DMS114 treated with DMSO at 0.1 percent for 48 hours (cell line): Measurements from ENCODE around the gene CRYBG3.
"Not testable (repeated sequence)": the region's sequence is repeated elsewhere in the genome, so short reads cannot be mapped to it uniquely, and the experiment has no call there.

Experiments used
- DNase-seq: peaks from one replicate; lab custom pipeline; 2025; ENCODE audit not compliant: unreplicated experiment; lab: John Stamatoyannopoulos, UW

CRYBG3 gene

GRCh38 chr3:97895216-97895615, 73.4 kb downstream of the CRYBG3 start:
- DNase-seq = no peak

- no peak for DNase-seq
Measured at GRCh38 chr3:97896129-97896528, 74.3 kb downstream of the CRYBG3 start.

- no peak for DNase-seq
Measured at GRCh38 chr3:97896547-97896946, 74.7 kb downstream of the CRYBG3 start.

GRCh38 chr3:97899331-97899730, 77.5 kb downstream of the CRYBG3 start:
- DNase-seq = no peak

GRCh38 chr3:97901313-97902248, 79.8 kb downstream of the CRYBG3 start:
- DNase-seq = no peak

GRCh38 chr3:97909830-97910229, 88.0 kb downstream of the CRYBG3 start:
- not testable (repeated sequence) for DNase-seq

GRCh38 chr3:97910236-97910831, 88.5 kb downstream of the CRYBG3 start:
- not testable (repeated sequence) for DNase-seq

- DNase-seq = no peak
Measured at GRCh38 chr3:97910931-97911351, 89.1 kb downstream of the CRYBG3 start.

GRCh38 chr3:97911459-97911858, 89.6 kb downstream of the CRYBG3 start:
- DNase-seq = no peak

- no peak for DNase-seq
Measured at GRCh38 chr3:97914388-97914787, 92.6 kb downstream of the CRYBG3 start.

GRCh38 chr3:97916576-97916975, 94.8 kb downstream of the CRYBG3 start:
- DNase-seq = no peak

- no peak for DNase-seq
Measured at GRCh38 chr3:97917813-97918536, 96.2 kb downstream of the CRYBG3 start.

- DNase-seq = no peak
Measured at GRCh38 chr3:97927704-97928103, 105.9 kb downstream of the CRYBG3 start.

- DNase-seq = no peak
Measured at GRCh38 chr3:97928986-97929385, 107.2 kb downstream of the CRYBG3 start.

GRCh38 chr3:97930018-97930417, 108.2 kb downstream of the CRYBG3 start:
- no peak for DNase-seq

- no peak for DNase-seq
Measured at GRCh38 chr3:97931218-97931617, 109.4 kb downstream of the CRYBG3 start.

- DNase-seq = no peak
Measured at GRCh38 chr3:97932387-97932801, 110.6 kb downstream of the CRYBG3 start.

- DNase-seq = no peak
Measured at GRCh38 chr3:97934980-97935695, 113.3 kb downstream of the CRYBG3 start.

GRCh38 chr3:97935842-97936241, 114.0 kb downstream of the CRYBG3 start:
- no peak for DNase-seq

- DNase-seq = no peak
Measured at GRCh38 chr3:97937205-97937604, 115.4 kb downstream of the CRYBG3 start.

GRCh38 chr3:97938444-97938843, 116.6 kb downstream of the CRYBG3 start:
- DNase-seq = no peak
